GM23338 (cell line): ENCODE results near the gene CCDC183.

Source experiments
- CTCF ChIP-seq, 2 experiments: fragments of 200-600 bp in 1 of 2; sonication (generic) in 1 of 2; conservative IDR thresholded peaks; 2 replicates each; pipeline versions ENCODE4 v1.5.1 to v1.6.1; 2016 to 2017; ENCODE audit warnings: antibody characterized with exemption in 2 of 2, low read depth in 2 of 2, mild to moderate bottlenecking in 2 of 2, moderate library complexity in 1 of 2
- EZH2 ChIP-seq: fragments of 200-600 bp; sonication (generic); IDR thresholded peaks from one replicate; pipeline ENCODE4 v1.8.0; 2017; ENCODE audit warnings: antibody characterized with exemption, mild to moderate bottlenecking, low read depth; ENCODE audit not compliant: unreplicated experiment
- EZH2phosphoT487 ChIP-seq: fragments of 200-600 bp; sonication (generic); IDR thresholded peaks from one replicate; pipeline ENCODE4 v1.8.1; 2018; ENCODE audit warnings: antibody characterized with exemption; ENCODE audit not compliant: unreplicated experiment
- JUNB ChIP-seq: IDR thresholded peaks from one replicate; pipeline ENCODE4 v1.6.1; 2016; ENCODE audit warnings: antibody characterized with exemption; ENCODE audit not compliant: unreplicated experiment
- POLR2AphosphoS5 ChIP-seq: IDR thresholded peaks from 2 replicates; pipeline ENCODE4 v1.6.1; 2016; ENCODE audit warnings: antibody characterized with exemption, low read depth
- ZNF462 ChIP-seq: fragments of 250-450 bp; sonication (Bioruptor Pico); IDR thresholded peaks from 2 replicates; pipeline ENCODE4 v1.5.0; 2020; ENCODE audit warnings: mild to moderate bottlenecking, moderate library complexity
- TF ChIP-seq, protein P1 (sequence below): IDR thresholded peaks from one replicate; pipeline ENCODE4 v1.6.1; 2018; ENCODE audit warnings: antibody characterized with exemption; ENCODE audit not compliant: unreplicated experiment

- TF ChIP-seq CTCF (conservative IDR thresholded peaks at IDR 0.05; ENCODE audit: low read depth in 2 of 2) (no peak), EZH2 (no peak), ZNF462 (CRISPR knock-in tag) (no peak), POLR2AphosphoS5 (no peak), JUNB (no peak), EZH2phosphoT487 (no peak)
- TF ChIP-seq, protein P1, sequence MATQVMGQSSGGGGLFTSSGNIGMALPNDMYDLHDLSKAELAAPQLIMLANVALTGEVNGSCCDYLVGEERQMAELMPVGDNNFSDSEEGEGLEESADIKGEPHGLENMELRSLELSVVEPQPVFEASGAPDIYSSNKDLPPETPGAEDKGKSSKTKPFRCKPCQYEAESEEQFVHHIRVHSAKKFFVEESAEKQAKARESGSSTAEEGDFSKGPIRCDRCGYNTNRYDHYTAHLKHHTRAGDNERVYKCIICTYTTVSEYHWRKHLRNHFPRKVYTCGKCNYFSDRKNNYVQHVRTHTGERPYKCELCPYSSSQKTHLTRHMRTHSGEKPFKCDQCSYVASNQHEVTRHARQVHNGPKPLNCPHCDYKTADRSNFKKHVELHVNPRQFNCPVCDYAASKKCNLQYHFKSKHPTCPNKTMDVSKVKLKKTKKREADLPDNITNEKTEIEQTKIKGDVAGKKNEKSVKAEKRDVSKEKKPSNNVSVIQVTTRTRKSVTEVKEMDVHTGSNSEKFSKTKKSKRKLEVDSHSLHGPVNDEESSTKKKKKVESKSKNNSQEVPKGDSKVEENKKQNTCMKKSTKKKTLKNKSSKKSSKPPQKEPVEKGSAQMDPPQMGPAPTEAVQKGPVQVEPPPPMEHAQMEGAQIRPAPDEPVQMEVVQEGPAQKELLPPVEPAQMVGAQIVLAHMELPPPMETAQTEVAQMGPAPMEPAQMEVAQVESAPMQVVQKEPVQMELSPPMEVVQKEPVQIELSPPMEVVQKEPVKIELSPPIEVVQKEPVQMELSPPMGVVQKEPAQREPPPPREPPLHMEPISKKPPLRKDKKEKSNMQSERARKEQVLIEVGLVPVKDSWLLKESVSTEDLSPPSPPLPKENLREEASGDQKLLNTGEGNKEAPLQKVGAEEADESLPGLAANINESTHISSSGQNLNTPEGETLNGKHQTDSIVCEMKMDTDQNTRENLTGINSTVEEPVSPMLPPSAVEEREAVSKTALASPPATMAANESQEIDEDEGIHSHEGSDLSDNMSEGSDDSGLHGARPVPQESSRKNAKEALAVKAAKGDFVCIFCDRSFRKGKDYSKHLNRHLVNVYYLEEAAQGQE: no peak
Observed at GRCh38 chr9:136831720-136832104, 35.6 kb downstream of the CCDC183 start.
